Retinal pigment epithelial cell (primary cell): ENCODE measurements around the gene PRDX3.
"Not testable (repeated sequence)": the region's sequence is repeated elsewhere in the genome, so short reads cannot be mapped to it uniquely, and the experiment has no call there.

Experiments
- DNase-seq: peaks from one replicate; pipeline ENCODE4 v3.0.0-alpha.2; 2010; ENCODE audit warnings: low read depth
- H3K4me3 ChIP-seq: 2 replicates; pipeline ENCODE4 v1.5.1; 2011; ENCODE audit warnings: mild to moderate bottlenecking, low read length, control low read depth, moderate library complexity
- CTCF ChIP-seq: conservative IDR thresholded peaks from 2 replicates; pipeline ENCODE4 v1.5.1; 2011; ENCODE audit warnings: low read depth, low read length, control low read depth, inconsistent platforms

The PRDX3 gene

GRCh38 chr10:119165171-119166117, 13.2 kb downstream of the PRDX3 start, which contains the start of gene SFXN4:
TSS of gene SFXN4 (minus strand) at chr10:119165714. CDS start at chr10:119165647, 67 bp downstream.
- no peak for TF ChIP-seq CTCF
- H3K4me3 ChIP-seq: peak within 1 kb of the TSS; percentile 76
- no peak for DNase-seq

DNA sequence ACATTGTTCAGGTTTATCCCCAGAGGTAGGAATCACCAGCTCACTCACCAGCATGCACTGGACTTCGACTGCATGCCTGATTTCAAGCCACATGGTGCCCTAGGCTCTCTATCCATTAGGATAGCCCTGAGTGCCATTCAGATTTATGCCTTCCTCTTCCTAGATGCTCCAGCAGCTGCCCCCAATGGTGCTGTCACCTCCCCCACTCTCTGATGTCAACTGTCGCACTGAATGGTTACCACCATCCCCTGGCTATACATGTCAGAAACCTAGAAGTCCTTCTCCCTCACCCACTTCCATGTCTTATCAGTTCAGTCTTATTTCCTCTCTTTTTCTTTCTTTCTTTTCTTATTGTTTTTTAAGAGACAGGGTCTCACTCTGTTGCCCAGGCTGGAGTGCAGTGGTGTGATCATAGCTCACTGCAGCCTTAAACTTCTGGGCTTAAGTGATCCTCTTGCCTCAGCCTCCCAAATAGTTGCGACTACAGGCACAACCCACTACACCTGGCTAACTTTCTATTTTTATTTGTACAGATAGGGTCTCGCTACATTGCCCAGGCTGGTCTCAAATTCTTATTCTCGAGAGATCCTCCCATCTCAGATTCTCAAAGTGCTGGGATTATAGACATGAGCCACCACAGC, 16.0 kb downstream of the PRDX3 start:
- no peak for DNase-seq
- H3K4me3 ChIP-seq: no peak overlapping the region
- TF ChIP-seq CTCF: no peak

DNA sequence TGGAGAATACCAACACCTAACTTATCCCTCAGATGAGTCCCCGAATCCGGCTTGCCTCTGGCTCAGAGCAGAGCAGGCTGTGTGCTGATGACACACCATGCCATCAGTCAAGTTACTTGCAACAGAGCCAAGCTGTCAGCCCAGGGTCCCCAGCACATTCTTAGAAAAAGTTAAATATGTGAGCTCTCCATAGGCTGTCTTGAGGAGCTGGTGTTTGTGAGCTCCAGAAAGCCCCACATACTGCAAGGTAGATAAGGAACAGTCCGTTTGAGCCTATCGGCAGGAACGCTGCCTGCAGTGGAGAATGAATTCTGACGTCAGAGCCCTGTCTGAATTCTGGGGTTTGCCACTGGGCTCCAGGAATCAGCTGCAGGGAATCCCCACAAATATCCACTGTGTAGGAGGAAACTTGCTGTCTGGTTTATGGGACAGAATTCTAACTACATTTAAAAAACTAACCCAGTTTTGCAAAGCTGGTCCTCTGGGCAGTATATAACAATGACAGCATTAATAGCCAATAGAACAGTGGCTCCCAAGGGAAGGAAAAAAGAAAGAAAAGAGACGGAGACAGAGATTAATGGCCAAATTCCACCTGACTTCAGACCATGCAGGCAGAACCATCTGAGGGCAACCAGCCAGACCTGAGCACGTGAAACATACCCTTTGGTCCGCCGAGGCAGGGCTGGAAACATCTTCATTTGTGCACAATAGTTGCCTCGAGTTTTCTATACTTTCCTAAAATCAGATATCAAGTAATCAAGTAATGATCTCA, 16.7 kb downstream of the PRDX3 start:
- H3K4me3 ChIP-seq: no peak overlapping the region
- DNase-seq: no peak
- no peak for TF ChIP-seq CTCF

DNA sequence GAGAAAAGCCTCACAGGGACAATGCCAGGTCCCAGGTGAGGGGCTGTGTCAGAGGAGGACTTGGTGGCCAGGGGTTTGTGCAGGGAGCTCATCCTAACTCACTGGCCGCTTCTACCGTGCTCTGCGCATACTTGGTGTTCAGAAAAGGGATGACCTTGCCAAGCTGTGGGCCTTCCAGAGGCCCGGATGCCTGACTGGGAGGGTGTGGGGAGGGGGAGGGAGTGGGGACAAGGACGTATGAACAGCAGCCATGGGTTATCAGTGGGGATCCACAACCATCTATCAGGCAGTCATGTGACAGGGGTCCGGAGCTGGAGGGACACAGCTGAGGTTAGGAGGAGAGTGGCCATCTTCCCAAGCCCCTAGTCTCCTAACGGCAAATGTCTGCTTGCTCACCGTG, 19.3 kb downstream of the PRDX3 start:
- no peak for TF ChIP-seq CTCF
- no peak overlapping the region for H3K4me3 ChIP-seq
- DNase-seq: no peak

DNA sequence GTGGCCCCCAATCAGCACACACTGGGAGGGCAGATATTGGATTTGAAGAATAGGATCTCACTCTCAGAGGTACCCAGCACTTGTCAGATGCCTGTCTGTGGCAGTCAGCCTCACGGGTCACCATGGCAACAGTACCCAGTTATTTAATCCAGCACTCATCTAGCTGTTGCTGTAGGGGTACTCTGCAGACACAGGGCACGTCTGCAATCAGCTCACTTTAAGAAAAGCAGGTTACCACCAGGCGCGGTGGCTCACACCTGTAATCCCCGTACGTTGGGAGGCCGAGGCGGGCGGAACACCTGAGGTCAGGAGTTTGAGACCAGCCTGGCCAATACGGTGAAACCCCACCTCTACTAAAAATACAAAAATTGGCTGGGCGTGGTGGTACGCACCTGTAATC, 25.0 kb downstream of the PRDX3 start:
- TF ChIP-seq CTCF: no peak
- no peak for DNase-seq
- no peak overlapping the region for H3K4me3 ChIP-seq

GRCh38 chr10:119153041-119153440, 25.6 kb downstream of the PRDX3 start:
- no peak for TF ChIP-seq CTCF
- no peak overlapping the region for H3K4me3 ChIP-seq
- DNase-seq: no peak

DNA sequence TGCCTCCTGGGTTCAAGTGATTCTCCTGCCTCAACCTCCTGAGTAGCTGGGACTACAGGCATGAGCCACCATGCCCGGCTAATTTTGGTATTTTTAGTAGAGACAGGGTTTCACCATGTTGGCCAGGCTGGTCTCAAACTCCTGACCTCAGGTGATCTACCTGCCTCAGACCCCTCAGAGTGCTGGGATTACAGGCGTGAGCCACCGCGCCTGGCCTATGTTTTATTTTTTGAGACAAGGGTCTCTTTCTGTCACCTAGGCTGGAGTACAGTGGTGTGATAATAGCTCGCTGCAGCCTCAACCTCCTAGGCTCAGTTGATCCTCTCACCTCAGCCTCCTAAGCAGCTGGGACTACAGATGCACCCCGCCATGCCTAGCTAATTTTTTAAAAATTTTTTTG, 27.0 kb downstream of the PRDX3 start:
- not testable (repeated sequence) for DNase-seq

More for the DNA sequence above, 27.0 kb downstream of the PRDX3 start:
- H3K4me3 ChIP-seq: not testable (repeated sequence)
